ENCODE data around the gene ANKRD29.

The ANKRD29 gene

GRCh38 chr18:23585897-23586248 lies 76.8 kb downstream of the ANKRD29 start:
- Histone ChIP-seq H3K4me1 (ENCODE audit: control extremely low read depth in 1 of 4, control insufficient read depth in 4 of 4, insufficient read depth in 4 of 4, low read length in 3 of 4) (peaks cover 7 to 20% (median 15%) of the 10 kb centered on the region in 4 experiments), H3K4me3 (ENCODE audit: control insufficient read depth in 1 of 7, extremely low read depth in 1 of 7, insufficient read depth in 4 of 7, low read depth in 2 of 7, low read length in 6 of 7) (peak overlapping the region; percentile 84 to 94 (median 91)), H3K27ac (ENCODE audit: insufficient read depth in 1 of 2, low read depth in 1 of 2, low read length in 2 of 2, poor library complexity in 1 of 2, severe bottlenecking in 2 of 2) (peak overlapping the region in 1 of 2 experiments; percentile 98), H3K9me3 (ENCODE audit: control extremely low read depth in 1 of 5, control insufficient read depth in 4 of 5, insufficient read depth in 2 of 5, low read depth in 1 of 5, low read length in 4 of 5) (no peaks in the 10 kb centered on the region), H3K36me3 (ENCODE audit: control insufficient read depth in 4 of 4, insufficient read depth in 4 of 4, low read length in 3 of 4) (peaks cover 0 to 6% (median 0%) of the 10 kb centered on the region in 4 experiments), H3K27me3 (replicated peaks in 2 of 5; ENCODE audit: control insufficient read depth in 4 of 5, insufficient read depth in 5 of 5, low read length in 4 of 5) (peaks cover 0 to 2% (median 0%) of the 10 kb centered on the region in 5 experiments)
- CTCF ChIA-PET = interaction anchor here (0.7 to 1.6 kb wide), 9 partner anchors 16 to 241 kb away, joined by 3 to 8 read pairs (median 3); no protein-coding TSS in a partner anchor
- 0% methylated on average over 12 of the region's 14 CpGs for WGBS (ENCODE audit: insufficient coverage)
- POLR2A ChIA-PET = interaction anchor here (0.6 to 0.9 kb wide), 2 partner anchors 10 to 70 kb away, joined by 3 read pairs; no protein-coding TSS in a partner anchor
- peak in 1 of 3 donors; percentile 2 for DNase-seq

GRCh38 chr18:23585007-23585871 lies 77.5 kb downstream of the ANKRD29 start:
- peak; percentile 46 to 67 (median 64) for DNase-seq

GRCh38 chr18:23584019-23584983 lies 78.4 kb downstream of the ANKRD29 start:
- H3K27ac ChIP-seq (ENCODE audit: insufficient read depth in 1 of 2, low read depth in 1 of 2, low read length in 2 of 2, poor library complexity in 1 of 2, severe bottlenecking in 2 of 2) = no peak overlapping the region
- peaks cover 0 to 10% (median 0%) of the 10 kb centered on the region in 4 experiments for H3K36me3 ChIP-seq (ENCODE audit: control insufficient read depth in 4 of 4, insufficient read depth in 4 of 4, low read length in 3 of 4)
- H3K27me3 ChIP-seq (replicated peaks in 2 of 5; ENCODE audit: control insufficient read depth in 4 of 5, insufficient read depth in 5 of 5, low read length in 4 of 5) = peaks cover 0 to 2% (median 0%) of the 10 kb centered on the region in 5 experiments
- H3K4me1 ChIP-seq (ENCODE audit: control extremely low read depth in 1 of 4, control insufficient read depth in 4 of 4, insufficient read depth in 4 of 4, low read length in 3 of 4) = peaks cover 7 to 20% (median 15%) of the 10 kb centered on the region in 4 experiments
- ChIA-PET POLR2A (no interaction called here), CTCF (interaction anchor here (0.7 to 1.6 kb wide), 4 partner anchors 68 to 119 kb away, joined by 4 to 8 read pairs (median 5); no protein-coding TSS in a partner anchor)
- WGBS (ENCODE audit: insufficient coverage) = 99% methylated on average over 11 of the region's 13 CpGs
- no peak for DNase-seq
- H3K4me3 ChIP-seq (ENCODE audit: control insufficient read depth in 1 of 7, extremely low read depth in 1 of 7, insufficient read depth in 4 of 7, low read depth in 2 of 7, low read length in 6 of 7) = peak overlapping the region in 1 of 7 experiments; percentile 84
- no peaks in the 10 kb centered on the region for H3K9me3 ChIP-seq (ENCODE audit: control extremely low read depth in 1 of 5, control insufficient read depth in 4 of 5, insufficient read depth in 2 of 5, low read depth in 1 of 5, low read length in 4 of 5)

More at GRCh38 chr18:23585007-23585871, 77.5 kb downstream of the ANKRD29 start:
- Histone ChIP-seq H3K27ac (ENCODE audit: insufficient read depth in 1 of 2, low read depth in 1 of 2, low read length in 2 of 2, poor library complexity in 1 of 2, severe bottlenecking in 2 of 2) (peak overlapping the region in 1 of 2 experiments; percentile 98), H3K4me3 (ENCODE audit: control insufficient read depth in 1 of 7, extremely low read depth in 1 of 7, insufficient read depth in 4 of 7, low read depth in 2 of 7, low read length in 6 of 7) (peak overlapping the region in 6 of 7 experiments; percentile 84 to 94 (median 92)), H3K4me1 (ENCODE audit: control extremely low read depth in 1 of 4, control insufficient read depth in 4 of 4, insufficient read depth in 4 of 4, low read length in 3 of 4) (peaks cover 7 to 20% (median 15%) of the 10 kb centered on the region in 4 experiments), H3K27me3 (replicated peaks in 2 of 5; ENCODE audit: control insufficient read depth in 4 of 5, insufficient read depth in 5 of 5, low read length in 4 of 5) (peaks cover 0 to 2% (median 0%) of the 10 kb centered on the region in 5 experiments), H3K36me3 (ENCODE audit: control insufficient read depth in 4 of 4, insufficient read depth in 4 of 4, low read length in 3 of 4) (peaks cover 0 to 10% (median 0%) of the 10 kb centered on the region in 4 experiments), H3K9me3 (ENCODE audit: control extremely low read depth in 1 of 5, control insufficient read depth in 4 of 5, insufficient read depth in 2 of 5, low read depth in 1 of 5, low read length in 4 of 5) (no peaks in the 10 kb centered on the region)
- 36% methylated on average over 2 of the region's 19 CpGs for WGBS (ENCODE audit: insufficient coverage)
- CTCF ChIA-PET = interaction anchor here (0.7 to 1.6 kb wide), 9 partner anchors 15 to 242 kb away, joined by 3 to 8 read pairs (median 3); no protein-coding TSS in a partner anchor
- POLR2A ChIA-PET = interaction anchor here (0.6 to 0.9 kb wide), 2 partner anchors 9 to 70 kb away, joined by 3 read pairs; no protein-coding TSS in a partner anchor

GRCh38 chr18:23583071-23583865 lies 79.4 kb downstream of the ANKRD29 start:
- no peak overlapping the region for H3K4me3 ChIP-seq (ENCODE audit: control insufficient read depth in 1 of 7, extremely low read depth in 1 of 7, insufficient read depth in 4 of 7, low read depth in 2 of 7, low read length in 6 of 7)
- CTCF ChIA-PET = interaction anchor here (0.7 to 0.9 kb wide), 2 partner anchors 72 to 120 kb away, joined by 3 to 4 read pairs; no protein-coding TSS in a partner anchor

GRCh38 chr18:23580677-23581367 lies 81.9 kb downstream of the ANKRD29 start:
- CTCF ChIA-PET = interaction anchor here (0.9 to 2.4 kb wide), 3 partner anchors 13 to 81 kb away, joined by 3 to 7 read pairs (median 4); no protein-coding TSS in a partner anchor
- POLR2A ChIA-PET = no interaction called here
- Histone ChIP-seq H3K9me3 (ENCODE audit: control extremely low read depth in 1 of 5, control insufficient read depth in 4 of 5, insufficient read depth in 2 of 5, low read depth in 1 of 5, low read length in 4 of 5) (no peaks in the 10 kb centered on the region), H3K4me3 (ENCODE audit: control insufficient read depth in 1 of 7, extremely low read depth in 1 of 7, insufficient read depth in 4 of 7, low read depth in 2 of 7, low read length in 6 of 7) (no peak overlapping the region), H3K27me3 (replicated peaks in 2 of 5; ENCODE audit: control insufficient read depth in 4 of 5, insufficient read depth in 5 of 5, low read length in 4 of 5) (peaks cover 0 to 3% (median 0%) of the 10 kb centered on the region in 5 experiments), H3K27ac (ENCODE audit: insufficient read depth in 1 of 2, low read depth in 1 of 2, low read length in 2 of 2, poor library complexity in 1 of 2, severe bottlenecking in 2 of 2) (no peak overlapping the region), H3K36me3 (ENCODE audit: control insufficient read depth in 4 of 4, insufficient read depth in 4 of 4, low read length in 3 of 4) (peaks cover 0 to 15% (median 3%) of the 10 kb centered on the region in 4 experiments), H3K4me1 (ENCODE audit: control extremely low read depth in 1 of 4, control insufficient read depth in 4 of 4, insufficient read depth in 4 of 4, low read length in 3 of 4) (peaks cover 6 to 14% (median 11%) of the 10 kb centered on the region in 4 experiments)
- no peak for DNase-seq
- 96% methylated on average over 3 of the region's 6 CpGs for WGBS (ENCODE audit: insufficient coverage)

More at GRCh38 chr18:23583071-23583865, 79.4 kb downstream of the ANKRD29 start:
- no peak for DNase-seq
- WGBS (ENCODE audit: insufficient coverage) = 100% methylated on average over 4 of the region's 5 CpGs
- Histone ChIP-seq H3K36me3 (ENCODE audit: control insufficient read depth in 4 of 4, insufficient read depth in 4 of 4, low read length in 3 of 4) (peaks cover 0 to 10% (median 0%) of the 10 kb centered on the region in 4 experiments), H3K27ac (ENCODE audit: insufficient read depth in 1 of 2, low read depth in 1 of 2, low read length in 2 of 2, poor library complexity in 1 of 2, severe bottlenecking in 2 of 2) (no peak overlapping the region), H3K4me1 (ENCODE audit: control extremely low read depth in 1 of 4, control insufficient read depth in 4 of 4, insufficient read depth in 4 of 4, low read length in 3 of 4) (peaks cover 7 to 20% (median 15%) of the 10 kb centered on the region in 4 experiments), H3K9me3 (ENCODE audit: control extremely low read depth in 1 of 5, control insufficient read depth in 4 of 5, insufficient read depth in 2 of 5, low read depth in 1 of 5, low read length in 4 of 5) (no peaks in the 10 kb centered on the region), H3K27me3 (replicated peaks in 2 of 5; ENCODE audit: control insufficient read depth in 4 of 5, insufficient read depth in 5 of 5, low read length in 4 of 5) (peaks cover 0 to 4% (median 0%) of the 10 kb centered on the region in 5 experiments)
- POLR2A ChIA-PET = no interaction called here
